NOMO-1 (cell line): ENCODE data around the gene MIEF1.

Source experiments
- DNase-seq, 2 experiments: peaks; one replicate each; lab custom pipeline; 2025; ENCODE audit not compliant: unreplicated experiment in 2 of 2; lab: John Stamatoyannopoulos, UW

MIEF1 gene

DNA sequence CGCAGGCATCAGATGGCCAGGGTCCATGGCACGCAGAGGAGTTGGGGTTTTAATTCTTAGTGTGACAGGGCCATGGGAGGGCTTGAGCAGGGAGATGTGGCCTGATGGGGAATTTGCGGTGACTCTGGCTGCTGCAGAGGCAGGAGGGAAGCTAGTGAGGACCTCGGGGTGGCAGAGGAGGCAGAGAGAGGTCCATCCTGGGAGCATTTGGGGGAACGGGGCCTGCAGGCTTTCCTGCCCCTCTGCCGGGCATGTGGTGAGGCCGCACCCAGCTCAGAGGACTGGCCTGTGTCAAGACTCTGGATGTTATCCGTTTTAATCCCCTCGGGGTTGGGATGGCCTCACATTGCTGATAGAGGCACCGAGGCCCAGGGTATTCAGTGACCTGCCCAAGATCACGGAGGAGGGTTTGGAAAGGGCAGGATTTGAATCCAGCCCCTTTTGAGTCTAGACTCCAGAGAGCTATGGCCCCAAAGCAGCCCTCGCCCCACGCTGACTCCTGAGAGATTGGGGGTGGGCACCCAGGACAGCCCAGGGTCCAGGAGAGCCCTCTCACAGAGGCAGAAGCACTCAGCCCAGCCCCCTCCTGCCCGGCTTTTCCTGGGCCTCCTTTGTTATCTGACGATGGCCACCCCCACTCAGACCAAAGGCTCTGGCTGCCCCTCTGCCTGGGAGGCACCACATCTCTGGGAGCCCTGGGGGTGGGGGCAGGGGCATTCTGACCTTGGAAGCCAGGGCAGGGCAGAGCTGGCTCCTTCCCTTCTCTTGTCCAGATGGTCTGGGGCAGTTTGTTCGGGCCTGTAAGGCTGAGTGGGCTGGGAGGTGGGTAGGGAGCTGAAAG, 31.4 kb upstream of the MIEF1 start:
- DNase-seq, result no peak

DNA sequence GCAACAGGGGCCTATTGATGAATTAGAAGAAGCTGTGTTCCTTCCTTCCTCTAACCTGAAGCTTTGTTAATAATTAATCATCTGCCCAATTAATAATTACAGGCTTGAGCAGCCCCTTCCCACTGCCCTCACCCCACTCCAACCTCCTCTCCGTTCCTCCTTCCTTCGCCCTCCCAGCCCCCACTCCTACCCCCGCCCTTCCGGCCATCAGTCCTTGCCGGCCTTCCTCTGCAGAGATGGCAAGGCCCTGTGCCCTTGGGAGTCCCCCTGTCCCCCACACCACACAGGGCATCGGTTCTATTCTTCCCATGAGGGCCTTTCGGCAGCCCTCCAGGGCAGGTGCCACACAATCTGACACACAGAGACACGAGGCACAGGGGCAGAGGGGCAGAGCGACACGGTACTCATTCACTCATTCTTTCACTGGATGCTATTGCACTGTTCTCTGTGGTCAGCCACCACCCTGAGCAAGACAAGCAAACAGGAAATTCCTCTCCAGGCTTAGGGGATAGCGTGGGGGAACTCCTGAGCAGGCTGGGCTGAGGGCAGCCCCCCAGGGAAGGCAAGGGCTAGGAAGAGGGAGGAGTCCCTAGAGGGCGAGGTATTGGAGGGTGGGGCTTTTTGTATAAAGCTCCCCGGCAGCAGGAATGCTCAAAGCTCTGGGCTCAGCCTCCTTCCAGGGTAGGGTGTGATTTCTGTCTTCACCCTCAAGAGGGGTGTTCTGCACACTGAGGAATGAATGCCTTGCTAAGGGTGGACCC, 30.5 kb upstream of the MIEF1 start:
- DNase-seq, result no peak

DNA sequence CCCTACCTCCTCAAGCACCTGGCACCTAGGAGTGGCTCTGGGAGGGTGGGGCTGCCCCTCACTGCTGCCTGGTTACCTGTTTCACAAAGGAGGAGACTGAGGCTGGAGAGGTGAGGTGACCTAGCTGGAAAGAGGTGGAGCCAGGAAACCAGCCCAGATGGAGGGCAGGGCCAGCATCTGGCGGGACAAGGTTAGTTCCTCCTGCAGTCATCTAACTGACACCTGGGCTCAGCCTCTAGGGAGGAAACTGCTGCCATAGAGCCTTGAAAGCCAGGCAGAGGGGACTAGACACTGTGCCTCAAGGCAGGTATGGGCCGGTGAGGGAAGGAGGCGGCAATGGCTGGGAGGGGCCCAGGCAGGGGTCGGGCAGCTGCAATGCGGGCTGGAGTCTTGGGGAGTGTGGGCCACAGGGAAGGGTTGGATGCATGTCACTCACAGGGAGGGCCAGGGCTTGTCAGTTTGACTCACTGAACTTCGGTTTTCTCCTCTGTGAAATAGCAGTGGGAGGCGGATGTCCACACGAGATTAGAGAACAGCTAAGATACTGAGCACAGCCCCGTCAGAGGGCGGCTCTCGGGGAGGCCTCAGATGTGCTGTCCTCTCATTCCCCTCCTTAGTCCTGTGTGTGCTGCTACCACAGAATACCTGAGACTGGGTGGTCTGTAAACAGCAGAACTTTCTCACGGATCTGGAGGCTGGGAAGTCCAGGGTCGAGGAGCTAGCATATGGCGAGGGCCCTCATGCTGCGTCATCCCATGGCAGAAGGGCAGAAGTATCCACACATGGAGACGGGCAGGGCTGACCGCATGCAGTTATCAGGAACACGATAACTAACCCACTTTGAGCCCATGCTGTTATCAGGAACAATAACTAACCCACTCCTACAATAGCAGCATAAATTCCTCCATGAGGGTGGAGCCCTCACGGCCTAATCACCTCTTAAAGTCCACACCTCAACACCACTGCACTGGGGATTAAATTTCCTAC, 29.2 kb upstream of the MIEF1 start:
- DNase-seq, result no peak

DNA sequence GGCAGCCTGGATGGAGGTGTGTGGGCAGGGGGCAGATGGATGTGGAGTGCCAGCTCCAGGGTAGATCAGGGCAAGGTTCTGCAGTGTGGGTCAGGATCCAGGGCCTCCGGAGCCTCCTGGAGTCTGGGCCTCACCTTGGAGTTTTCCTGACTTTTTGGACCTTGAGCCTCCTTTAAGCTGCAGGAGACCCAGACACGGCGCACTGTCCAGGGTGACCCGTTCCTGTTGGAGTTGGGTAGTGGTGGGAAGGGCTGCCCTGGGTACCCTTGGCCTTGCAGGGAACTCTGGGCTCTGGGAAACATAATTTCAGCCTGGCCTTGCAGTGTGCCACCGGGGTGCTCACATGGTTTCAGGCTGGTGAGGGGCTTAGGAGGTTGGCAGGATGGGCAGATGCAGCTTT, 28.2 kb upstream of the MIEF1 start:
- DNase-seq, result no peak

DNA sequence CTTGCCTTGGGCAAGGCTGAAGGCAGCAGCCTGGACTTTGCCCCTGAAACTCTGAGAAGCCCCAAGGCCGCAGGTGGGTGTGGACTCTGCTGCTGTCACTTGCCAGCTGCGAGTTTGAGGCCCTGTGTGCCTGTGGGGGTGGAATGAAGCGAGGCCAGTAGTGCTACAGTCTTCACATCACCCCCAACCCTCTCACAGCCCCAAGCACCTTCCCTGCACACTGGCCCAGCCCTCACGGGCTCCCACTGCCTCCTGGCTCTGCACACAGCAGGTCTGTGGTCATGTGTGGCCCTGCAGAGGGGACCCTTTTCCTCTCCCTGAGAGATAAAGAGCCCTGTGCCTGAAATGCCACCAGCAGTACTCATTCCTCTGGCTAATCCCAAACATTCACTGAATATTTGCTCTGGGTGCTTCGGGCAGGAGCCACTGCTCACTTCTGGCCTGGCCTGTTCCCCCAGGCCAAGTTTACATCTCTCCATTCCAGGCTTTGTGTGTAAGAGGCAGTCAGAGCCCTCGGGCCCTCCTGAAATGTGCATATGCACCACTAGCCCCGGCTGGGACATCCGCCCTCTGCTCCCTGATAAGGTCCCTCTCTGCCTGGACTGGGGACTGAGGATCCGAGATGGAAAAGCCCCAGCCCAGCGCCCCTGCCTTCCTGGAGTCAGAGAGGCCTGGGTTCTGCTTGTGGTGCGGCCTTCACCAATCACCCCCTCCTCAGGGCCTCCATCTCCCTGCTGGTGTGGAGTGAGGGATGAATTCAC, 27.6 kb upstream of the MIEF1 start:
- DNase-seq, result no peak

DNA sequence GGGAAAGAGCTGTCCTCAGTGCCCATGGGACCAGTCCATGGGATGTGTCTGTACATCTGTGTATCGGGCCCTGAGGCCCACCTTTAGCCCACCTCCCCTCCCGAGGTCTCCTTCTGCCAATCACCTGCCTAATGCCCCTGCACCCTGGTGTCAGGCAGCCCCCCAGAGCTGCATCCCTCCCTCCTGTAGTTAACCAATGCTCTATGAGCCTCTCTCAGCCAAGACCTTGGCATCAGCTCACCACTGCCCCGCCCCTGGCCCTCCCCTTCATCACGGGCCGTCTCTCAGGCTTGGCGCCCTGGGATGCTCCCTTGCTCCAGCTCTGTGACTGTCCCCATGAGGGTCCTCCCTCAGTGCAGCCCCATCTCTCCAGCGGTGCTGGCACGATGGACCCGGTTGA, 26.8 kb upstream of the MIEF1 start:
- DNase-seq, result no peak

DNA sequence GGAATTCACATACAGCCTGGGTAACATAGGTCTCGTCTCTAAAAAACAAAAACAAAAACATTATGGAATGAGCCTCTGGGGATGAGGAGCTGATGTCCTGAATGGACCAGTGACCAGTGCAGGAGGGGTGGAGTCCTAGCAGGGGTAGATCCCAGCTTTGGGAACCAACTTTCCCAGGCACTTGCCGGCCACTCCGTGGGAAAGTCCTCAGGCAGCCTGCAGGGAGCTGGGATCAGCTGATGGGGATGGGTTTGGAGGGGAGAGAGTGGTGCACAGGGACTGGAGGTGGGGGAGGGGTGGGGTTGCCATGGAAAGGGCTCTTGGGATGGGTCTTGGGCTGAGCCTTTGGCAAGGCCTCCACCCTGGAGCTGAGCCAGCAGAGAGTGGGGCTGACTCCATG, 26.2 kb upstream of the MIEF1 start:
- no peak for DNase-seq

DNA sequence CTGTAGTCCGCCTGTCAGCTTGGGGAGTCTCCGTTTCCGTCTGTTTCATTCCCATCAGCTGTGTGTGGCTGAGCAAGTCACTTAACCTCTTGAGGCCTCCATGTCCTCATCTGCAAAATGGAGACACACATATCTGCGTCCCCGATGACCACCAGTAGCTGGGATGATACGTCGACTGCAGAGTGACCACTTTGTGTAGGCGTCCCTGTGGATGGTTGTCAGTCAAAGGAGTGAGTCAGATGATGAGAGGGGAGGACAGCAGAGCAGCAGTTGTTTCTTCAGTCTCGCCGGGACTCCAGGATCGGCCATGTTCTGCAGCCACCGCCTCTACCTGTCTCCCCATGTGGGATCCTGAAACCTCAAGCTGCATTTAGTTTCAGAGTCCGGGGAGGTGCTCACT, 25.4 kb upstream of the MIEF1 start:
- no peak for DNase-seq

DNA sequence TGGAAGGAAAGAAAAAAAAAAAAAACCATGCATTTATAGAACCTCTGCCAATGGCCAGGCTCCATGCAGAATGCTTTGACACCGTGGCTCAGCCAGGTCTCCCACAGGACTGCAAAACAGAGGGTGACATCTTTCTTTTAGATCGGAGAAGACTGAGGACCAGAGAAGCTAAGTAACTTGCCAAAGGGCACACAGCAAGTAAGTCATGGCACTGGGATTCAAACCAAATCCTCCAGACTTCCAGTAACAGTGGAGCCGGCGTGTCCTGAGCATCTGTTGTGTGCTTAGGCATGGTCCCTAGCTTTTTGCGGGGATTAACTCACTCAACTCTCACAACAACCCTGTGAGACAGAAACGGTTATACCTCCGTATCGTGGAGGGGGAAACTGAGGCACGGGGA, 24.5 kb upstream of the MIEF1 start:
- no peak for DNase-seq

DNA sequence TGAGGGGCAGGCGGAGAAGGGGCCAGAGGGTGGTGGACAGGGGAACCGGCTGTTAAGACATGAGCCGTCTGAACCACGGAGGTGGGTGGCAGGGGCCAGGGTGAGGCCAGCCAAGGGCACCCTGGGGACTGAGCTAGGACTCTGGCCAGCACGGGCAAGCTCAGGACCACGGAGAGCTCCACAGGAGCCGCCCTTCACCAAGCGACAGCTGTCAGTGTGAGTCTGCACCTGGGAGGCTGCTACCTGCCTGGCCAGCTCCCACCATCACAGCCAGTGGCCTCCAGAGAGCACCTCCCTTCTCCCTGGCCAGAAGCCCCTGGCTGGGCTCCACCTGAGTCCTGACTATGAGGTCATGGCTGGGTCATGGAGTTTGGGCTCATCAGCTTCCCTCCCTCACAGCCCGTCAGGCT, 23.6 kb upstream of the MIEF1 start:
- peak; percentile 5 to 11 for DNase-seq

DNA sequence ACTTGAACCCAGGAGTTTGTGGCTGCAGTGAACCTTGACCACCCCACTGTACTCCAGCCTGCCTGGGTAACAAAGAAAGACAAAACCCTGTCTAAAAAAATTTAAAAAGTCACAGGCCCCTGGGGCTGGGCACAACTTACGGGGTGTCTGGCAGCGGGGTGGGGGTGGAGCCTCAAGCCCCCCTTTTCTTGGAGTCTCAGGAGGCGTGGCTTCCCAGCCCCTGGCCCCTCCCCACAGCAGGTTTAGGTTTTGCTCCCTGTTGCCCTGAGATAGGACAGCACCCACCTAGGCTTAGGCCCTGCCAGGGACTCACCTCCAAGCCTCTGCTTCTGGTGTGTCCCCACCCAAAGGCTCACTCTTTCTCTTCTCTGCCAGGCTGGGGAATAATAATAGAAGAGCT, 22.8 kb upstream of the MIEF1 start:
- DNase-seq, result no peak

DNA sequence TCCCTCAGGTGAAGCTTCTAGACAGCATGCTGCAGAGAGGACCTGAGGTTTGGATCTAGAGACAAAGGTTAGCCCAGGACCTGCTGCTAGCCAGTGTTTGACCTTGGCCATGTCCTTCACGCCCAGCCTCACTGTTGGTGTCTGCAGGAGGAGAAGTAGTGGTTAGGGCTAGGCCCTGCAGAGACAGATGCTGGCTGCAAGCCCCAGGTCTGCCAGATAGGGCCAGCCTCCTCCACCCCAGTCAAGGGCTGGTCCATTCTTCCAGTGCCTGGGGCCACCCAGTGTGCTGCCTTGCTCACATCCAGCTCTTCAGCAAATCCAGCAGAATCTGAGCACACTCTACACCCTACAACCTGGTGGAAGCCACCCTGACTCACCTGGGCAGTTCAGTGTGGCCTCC, 21.5 kb upstream of the MIEF1 start:
- no peak for DNase-seq

DNA sequence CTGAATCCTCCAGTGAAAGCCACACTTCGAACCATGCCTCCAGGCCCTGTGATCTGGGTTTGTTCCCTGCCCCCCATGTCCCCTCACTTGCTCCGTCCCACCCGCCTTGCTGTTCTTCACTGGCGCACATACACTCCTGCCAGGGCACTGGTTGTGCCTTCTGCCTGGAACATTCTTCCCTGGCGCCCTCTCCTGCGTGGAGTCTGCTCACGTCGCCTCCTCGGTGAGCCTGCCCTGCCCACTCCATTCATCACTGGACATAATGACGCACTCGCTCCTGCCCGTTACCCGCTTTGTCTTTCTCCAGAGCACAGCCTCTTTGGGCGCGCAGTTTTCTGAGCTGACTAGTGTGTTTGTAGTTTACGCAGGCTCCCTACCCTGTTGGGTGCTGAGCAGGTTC, 21.0 kb upstream of the MIEF1 start:
- no peak for DNase-seq

DNA sequence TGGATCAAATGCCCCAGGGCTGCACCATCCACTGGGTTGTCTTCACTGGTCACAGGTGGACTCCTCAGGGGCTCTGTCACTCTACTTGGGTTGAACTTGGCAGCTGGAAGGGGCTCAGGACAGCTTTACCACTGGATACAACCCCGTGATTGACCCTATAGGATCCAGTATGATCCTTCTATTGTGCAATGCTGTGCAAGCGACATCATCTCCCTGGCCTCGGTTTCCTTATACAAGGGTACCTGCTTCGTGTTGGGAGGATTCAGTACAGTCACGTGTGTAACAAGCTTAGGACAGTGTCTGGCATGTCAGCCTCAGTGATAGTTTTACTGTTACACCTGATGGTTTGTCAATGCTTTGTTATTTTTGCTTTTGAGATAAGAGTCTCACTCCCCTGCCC, 20.5 kb upstream of the MIEF1 start:
- no peak for DNase-seq

DNA sequence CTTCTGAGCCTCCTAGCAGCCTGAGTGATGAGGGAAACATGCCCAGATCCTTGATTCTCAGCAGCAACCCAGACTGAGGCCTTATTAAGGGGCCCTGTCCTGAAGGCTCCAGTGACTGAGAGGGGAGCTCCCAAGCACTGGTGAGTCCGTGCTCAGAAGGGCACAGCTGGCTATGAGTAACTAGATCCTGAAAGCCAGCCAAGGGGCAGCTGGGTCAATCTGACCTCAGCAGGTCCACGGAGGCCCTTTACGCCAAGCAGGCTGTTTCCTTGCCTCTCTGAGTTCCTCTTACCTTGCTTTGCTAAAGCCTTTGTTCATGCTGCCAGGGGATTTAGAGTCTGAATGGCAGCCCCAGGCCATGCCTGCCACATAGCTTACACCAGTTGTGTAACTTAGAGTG, 19.3 kb upstream of the MIEF1 start:
- no peak for DNase-seq

DNA sequence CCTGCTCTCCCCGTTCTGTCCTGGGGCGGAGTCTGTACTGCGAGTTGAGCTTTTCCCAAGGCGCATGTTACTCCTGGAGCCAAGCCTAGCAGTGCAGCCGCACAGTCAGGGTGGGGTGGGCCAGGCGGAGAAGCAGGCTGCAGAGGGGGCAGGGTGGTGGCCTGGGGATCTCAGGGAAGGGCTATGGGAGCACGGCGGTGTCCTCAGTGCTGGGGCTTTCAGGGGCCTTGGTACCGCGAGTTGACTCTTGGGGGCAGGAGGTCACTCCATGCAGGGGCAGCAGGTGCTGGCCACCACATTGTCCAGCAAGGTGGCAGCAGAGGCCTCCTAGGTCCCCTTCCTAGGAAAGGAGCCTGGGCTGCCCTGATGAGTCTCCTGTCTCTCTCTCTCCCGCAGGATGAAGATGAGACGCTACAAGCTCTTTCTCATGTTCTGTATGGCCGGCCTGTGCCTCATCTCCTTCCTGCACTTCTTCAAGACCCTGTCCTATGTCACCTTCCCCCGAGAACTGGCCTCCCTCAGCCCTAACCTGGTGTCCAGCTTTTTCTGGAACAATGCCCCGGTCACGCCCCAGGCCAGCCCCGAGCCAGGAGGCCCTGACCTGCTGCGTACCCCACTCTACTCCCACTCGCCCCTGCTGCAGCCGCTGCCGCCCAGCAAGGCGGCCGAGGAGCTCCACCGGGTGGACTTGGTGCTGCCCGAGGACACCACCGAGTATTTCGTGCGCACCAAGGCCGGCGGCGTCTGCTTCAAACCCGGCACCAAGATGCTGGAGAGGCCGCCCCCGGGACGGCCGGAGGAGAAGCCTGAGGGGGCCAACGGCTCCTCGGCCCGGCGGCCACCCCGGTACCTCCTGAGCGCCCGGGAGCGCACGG, 14.9 kb upstream of the MIEF1 start:
- no peak for DNase-seq

DNA sequence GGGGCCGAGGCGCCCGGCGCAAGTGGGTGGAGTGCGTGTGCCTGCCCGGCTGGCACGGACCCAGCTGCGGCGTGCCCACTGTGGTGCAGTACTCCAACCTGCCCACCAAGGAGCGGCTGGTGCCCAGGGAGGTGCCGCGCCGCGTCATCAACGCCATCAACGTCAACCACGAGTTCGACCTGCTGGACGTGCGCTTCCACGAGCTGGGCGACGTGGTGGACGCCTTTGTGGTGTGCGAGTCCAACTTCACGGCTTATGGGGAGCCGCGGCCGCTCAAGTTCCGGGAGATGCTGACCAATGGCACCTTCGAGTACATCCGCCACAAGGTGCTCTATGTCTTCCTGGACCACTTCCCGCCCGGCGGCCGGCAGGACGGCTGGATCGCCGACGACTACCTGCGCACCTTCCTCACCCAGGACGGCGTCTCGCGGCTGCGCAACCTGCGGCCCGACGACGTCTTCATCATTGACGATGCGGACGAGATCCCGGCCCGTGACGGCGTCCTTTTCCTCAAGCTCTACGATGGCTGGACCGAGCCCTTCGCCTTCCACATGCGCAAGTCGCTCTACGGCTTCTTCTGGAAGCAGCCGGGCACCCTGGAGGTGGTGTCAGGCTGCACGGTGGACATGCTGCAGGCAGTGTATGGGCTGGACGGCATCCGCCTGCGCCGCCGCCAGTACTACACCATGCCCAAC, 14.1 kb upstream of the MIEF1 start:
- no peak for DNase-seq

DNA sequence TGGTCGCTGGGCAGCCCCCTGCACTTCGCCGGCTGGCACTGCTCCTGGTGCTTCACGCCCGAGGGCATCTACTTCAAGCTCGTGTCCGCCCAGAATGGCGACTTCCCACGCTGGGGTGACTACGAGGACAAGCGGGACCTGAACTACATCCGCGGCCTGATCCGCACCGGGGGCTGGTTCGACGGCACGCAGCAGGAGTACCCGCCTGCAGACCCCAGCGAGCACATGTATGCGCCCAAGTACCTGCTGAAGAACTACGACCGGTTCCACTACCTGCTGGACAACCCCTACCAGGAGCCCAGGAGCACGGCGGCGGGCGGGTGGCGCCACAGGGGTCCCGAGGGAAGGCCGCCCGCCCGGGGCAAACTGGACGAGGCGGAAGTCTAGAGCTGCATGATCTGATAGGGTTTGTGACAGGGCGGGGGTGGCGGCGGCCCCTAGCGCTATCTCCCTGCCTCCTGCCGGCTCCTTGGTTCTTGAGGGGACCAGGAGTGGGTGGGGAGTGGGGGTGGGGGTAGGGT, 13.5 kb upstream of the MIEF1 start:
- no peak for DNase-seq
